ENCODE measurements around the gene HEBP2. TPM values are rescaled to one million over a fixed set of nuclear protein-coding genes. Genes with fewer than 3 reads are reported as not detected.
"Not testable (repeated sequence)": the region's sequence is repeated elsewhere in the genome, so short reads cannot be mapped to it uniquely, and the experiment has no call there.

The HEBP2 gene, protein sequence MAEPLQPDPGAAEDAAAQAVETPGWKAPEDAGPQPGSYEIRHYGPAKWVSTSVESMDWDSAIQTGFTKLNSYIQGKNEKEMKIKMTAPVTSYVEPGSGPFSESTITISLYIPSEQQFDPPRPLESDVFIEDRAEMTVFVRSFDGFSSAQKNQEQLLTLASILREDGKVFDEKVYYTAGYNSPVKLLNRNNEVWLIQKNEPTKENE
- 8.5 and 10.7 TPM in 2 replicates for total RNA-seq (2014; rRNA removed; shearing (Covaris generic))

DNA sequence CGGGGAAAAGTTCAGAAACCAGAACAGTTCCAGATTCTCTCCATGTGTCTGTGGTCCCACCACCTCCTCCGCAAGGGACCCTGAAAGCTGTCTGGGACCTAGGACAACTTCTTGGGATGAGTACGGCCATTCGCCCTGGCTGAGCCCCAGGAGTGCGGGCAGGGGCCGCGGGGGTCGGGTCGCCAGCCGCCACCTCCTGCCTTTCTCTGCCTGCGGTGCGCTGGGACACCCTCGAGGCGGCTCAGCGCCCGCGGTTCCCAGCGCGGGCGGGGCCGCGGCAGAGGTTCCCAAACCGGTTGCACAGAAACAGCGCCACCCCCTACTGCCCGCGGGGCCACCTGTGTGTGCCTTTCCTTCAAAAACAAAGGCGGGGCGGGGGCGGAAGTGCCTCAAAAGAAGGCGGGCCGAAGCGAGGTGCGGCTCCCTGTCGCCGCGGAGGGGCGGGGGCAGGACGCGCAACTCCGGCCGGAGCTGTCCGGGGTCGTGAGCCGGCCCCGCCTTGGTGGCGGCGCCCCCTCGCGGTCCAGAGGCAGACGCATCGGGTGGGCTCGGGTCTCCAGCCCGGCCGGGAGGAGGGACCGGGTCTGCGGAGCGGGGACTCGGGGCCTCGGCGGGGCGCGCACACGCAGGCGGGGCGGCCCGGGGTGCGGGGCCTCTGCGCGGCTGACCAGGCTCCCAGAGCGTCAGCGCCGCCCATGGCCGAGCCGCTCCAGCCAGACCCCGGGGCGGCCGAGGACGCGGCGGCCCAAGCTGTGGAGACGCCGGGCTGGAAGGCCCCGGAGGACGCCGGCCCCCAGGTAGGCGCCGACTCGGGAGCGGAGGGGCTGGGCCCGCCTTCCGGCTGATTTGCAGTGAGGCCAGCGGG lies at the start of gene HEBP2:
TSS of gene HEBP2 (plus strand) at position 423 of the 865 bp plus-strand sequence. CDS start at position 696, 273 bp downstream.
- DNase-seq (ENCODE audit: low spot score), result peak; percentile 81

- DNase-seq (ENCODE audit: low spot score), result no peak
These were observed 46.1 kb upstream of the HEBP2 start for GRCh38 chr6:138357928-138358327.

GRCh38 chr6:138368684-138369083 lies 35.3 kb upstream of the HEBP2 start:
- not testable (repeated sequence) for DNase-seq (ENCODE audit: low spot score)

DNA sequence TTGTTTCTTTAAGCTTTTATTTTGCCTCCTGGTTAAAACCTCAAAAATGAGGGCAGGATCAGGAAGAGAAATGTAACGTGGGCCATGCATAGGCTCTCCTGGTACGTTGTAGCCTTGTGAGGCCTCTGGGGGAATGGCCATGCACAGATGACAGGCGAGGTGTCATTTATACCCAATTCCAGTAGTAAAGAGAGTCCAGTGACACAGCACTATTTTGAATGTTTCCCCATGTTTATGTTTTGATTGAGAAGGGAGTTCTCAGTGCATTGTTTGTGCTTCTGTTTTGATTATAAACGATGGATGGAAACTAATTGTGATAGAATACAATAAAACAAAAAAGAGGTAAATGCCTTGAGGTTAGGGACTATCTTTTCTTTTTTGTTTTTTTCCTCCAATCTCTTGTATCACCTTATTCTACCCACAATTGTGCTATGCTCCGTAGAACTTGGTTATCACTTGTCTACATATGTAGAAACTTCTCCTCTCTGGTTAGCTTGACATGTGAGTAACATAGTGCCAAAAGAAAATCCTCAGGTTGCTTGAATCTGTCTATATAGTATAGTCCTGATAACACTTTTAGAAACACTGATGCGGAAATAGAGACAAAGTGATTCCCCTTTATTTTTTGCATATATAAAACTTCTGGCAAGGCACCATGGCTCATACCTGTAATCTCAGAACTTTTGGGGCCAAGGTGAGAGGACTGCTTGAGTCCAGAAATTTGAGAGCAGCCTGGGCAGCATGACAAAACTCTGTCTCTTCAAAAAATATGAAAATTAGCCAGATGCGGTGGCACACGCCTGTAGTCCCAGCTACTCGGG lies 33.2 kb upstream of the HEBP2 start:
- DNase-seq (ENCODE audit: low spot score), result no peak

DNA sequence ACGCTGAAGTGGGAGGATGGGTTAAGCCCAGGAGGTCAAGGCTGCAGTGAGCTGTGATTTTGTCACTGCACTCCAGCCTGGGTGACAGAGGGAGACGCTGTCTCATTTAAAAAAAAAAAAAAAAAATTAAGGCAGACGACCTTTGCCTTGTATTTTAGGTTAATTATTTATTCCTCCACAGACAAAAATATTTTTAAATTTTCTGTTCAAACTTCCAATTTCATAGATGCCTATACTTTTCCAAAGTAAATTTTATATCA lies 32.6 kb upstream of the HEBP2 start:
- no peak for DNase-seq (ENCODE audit: low spot score)

DNA sequence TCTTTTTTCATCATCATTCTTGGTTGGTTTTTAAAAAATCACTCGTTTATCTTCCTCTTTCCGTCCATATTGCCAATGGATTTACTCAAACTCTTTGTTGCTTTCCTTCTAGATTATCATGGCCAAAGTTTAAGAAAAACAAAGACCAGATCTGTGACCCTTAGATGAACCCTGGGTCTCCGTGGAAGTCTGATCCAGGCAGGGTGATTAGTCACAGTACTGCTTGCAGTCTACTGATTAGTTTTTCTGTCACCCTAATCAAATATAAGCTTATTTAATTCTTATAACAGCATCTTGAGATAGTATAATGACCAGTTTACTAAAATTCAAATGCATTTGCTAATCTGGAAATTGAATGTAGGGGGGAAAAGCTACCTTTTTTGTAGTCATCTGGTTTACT lies 32.3 kb upstream of the HEBP2 start:
- no peak for DNase-seq (ENCODE audit: low spot score)

DNA sequence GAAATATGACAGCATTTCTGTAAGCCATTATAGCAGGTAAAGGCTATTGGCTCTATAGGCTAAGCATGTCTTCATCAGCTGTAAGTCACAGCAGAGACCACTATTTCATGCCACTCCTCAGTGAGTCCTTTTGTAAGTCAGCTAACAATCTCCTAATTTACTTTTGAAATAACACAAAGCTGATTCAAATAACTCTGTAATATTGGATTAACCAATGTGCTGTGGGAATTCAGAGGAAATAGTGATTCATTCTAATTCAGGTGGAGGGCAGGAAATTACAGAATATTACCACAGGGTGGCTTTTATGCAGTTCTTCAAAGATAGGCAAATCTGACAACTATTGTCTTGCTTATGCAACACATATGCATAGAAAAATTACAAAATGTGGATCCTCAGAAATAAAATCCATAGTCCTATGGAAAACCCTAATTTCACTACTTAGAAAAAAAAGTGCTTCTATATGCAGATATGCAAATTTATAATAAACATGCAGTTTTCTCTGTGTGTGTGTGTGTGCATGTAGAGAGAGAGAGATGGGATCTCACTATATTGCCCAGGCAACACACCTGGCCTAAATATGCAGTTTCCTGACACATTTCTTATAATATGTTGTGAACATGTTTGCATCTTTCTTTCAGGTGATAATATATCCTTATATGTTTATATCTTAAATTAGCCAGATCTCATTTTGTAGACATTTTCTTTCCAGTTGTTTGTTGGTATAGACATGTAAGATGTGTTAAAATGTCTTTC lies 31.1 kb upstream of the HEBP2 start:
- DNase-seq (ENCODE audit: low spot score), result no peak

DNA sequence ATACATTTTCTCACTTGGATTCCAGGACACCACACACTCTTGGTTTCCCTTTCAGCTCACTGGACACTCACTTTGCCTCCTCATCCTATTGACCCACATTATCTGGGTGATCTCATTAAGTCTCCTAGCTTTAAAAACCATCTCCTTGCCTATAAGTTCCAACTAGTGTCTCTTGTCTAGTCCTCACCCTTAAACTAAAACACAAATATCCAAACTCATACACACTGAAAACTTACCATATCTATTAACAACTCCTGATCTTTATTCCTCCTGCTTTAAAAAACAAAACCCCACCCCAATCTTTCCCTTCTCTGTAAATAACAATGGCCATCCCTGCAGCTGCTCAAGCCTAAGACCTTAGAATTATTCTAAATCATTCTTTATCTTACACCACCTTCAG lies 29.8 kb upstream of the HEBP2 start:
- no peak for DNase-seq (ENCODE audit: low spot score)

DNA sequence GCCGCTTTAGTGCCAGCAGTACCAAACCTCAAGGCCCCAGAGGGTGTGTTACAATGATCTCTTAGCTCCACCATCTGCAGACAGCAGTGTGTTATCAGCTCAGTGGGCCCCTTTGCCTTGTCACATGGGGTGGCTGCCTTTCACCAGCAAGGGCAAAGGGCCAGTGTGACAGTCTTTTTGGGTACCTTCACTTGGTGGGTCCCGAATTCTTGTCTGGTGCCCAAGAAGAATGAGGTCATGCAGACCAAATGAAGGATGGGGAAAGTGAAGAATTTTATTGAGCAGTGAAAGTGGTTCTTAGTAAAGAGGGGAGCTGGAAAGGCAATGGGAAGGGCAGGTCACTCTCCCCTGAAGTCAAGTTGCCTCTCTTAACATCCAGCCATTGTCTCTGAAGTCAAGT lies 29.2 kb upstream of the HEBP2 start:
- no peak for DNase-seq (ENCODE audit: low spot score)

DNA sequence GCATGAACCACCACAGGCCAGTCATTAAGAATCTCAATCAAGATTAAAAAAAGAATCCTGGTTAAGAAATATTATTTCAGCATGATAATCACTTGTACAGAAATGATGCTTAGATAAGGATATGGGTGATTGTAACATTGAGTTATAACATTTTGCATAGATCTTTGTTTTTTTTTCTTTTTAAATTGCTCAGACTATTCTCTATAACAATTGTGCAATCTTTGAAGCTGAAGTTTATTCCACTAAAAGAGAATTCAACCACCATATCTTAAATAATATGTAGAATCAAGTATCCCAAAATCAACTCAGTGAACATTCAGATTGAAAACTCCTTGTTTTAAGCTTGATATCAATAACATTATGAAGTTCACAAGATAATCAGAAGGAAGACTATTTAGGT lies 27.0 kb upstream of the HEBP2 start:
- no peak for DNase-seq (ENCODE audit: low spot score)

GRCh38 chr6:138377844-138378243 lies 26.2 kb upstream of the HEBP2 start, which contains the start of gene SMIM28:
Gene SMIM28 (plus strand): TSS chr6:138377905. CDS start chr6:138378073, 168 bp downstream.
- DNase-seq (ENCODE audit: low spot score), result no peak

- no peak for DNase-seq (ENCODE audit: low spot score)
These were observed 25.6 kb upstream of the HEBP2 start for GRCh38 chr6:138378463-138378862.

- no peak for DNase-seq (ENCODE audit: low spot score)
These were observed 21.3 kb upstream of the HEBP2 start for GRCh38 chr6:138382498-138383265.

DNA sequence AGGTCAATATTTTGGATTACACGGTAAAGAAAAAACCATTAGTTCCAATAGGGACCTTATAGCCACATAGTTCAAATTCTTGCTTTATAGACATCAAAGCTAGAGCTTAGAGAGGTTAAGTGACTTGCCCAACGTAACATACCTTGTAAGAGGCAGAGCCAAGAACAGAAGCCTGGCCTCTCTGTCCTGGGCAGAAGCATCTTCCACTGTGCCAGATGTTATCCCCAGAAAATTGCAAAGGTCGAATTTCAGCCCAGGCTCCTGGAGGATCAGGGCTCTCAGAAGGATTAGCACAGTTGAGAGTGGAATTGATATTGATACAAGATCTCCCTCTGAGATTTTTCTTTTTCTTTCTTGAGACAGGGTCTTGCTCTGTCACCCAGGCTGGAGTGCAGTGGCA lies 20.2 kb upstream of the HEBP2 start:
- DNase-seq (ENCODE audit: low spot score), result no peak

DNA sequence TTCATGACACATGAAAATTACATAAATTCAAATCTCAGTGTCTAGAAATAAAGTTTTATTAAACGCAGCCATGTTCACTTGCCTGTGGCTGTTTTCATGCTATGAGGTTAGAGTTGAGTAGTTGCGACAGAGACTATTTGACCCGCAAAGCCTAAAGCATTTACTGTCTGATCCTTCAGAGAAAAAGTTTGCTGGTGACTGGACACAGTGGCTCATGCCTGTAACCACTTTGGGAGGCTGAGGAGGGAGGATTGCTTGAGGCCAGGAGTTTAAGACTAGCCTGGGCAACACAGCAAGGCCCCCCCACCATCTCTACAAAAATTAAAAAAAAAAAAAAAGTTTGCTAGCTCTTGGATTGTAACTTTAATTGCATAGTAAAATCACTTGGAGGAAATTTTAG lies 17.1 kb upstream of the HEBP2 start:
- DNase-seq (ENCODE audit: low spot score), result no peak

GRCh38 chr6:138387577-138388368 lies 16.2 kb upstream of the HEBP2 start:
- DNase-seq (ENCODE audit: low spot score), result no peak

GRCh38 chr6:138389551-138389950 lies 14.5 kb upstream of the HEBP2 start:
- no peak for DNase-seq (ENCODE audit: low spot score)

GRCh38 chr6:138393871-138394783 lies 9.9 kb upstream of the HEBP2 start:
- no peak for DNase-seq (ENCODE audit: low spot score)

GRCh38 chr6:138396709-138397108 lies 7.3 kb upstream of the HEBP2 start:
- no peak for DNase-seq (ENCODE audit: low spot score)
